ENCODE results near the gene GNB1L.

The GNB1L gene, protein sequence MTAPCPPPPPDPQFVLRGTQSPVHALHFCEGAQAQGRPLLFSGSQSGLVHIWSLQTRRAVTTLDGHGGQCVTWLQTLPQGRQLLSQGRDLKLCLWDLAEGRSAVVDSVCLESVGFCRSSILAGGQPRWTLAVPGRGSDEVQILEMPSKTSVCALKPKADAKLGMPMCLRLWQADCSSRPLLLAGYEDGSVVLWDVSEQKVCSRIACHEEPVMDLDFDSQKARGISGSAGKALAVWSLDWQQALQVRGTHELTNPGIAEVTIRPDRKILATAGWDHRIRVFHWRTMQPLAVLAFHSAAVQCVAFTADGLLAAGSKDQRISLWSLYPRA

DNA sequence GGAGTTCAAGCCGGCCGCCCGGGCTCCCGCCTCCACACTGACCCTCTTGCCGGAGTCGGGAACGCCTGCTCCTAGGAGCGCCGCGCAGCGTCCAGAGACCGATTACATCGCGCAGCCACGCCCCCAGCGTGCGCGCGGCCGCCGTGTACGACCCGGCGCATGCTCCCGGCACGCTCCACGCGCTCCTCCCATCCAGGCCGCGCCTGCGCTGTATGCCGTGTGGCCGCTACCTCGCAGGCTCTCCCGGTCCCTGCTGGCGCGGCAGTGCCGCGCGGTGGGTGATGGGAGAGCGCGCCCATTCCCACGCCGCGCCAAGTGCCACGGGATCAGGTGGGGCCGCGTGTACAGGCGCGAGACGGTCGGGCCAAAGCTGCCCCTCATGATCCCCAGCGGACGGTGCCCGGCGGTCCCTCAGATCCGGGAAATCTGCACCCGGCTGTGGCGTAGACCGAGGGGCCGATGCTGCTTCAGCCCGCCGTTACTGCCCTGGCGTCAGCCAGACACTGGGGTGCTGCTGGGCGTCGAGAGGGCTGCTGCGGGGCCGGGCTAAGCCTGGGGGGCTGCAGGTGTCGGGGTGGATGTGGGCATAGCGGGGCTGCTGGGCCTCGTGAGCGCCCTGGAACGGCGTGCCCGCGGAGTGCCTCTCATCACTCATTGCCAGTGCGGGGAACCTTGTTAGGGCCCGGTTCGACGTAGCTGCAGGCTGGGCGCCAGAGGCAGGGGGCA is at the start of gene GNB1L, which contains the start of gene RTL10:
GNB1L (minus strand) TSS at position 97 of the 726 bp plus-strand sequence. CDS start 33,519 bp downstream, outside the sequence.
RTL10 (minus strand) TSS at position 97 of the 726 bp plus-strand sequence. CDS start 2,613 bp downstream, outside the sequence.
- DNase-seq, result peak; percentile 91

DNA sequence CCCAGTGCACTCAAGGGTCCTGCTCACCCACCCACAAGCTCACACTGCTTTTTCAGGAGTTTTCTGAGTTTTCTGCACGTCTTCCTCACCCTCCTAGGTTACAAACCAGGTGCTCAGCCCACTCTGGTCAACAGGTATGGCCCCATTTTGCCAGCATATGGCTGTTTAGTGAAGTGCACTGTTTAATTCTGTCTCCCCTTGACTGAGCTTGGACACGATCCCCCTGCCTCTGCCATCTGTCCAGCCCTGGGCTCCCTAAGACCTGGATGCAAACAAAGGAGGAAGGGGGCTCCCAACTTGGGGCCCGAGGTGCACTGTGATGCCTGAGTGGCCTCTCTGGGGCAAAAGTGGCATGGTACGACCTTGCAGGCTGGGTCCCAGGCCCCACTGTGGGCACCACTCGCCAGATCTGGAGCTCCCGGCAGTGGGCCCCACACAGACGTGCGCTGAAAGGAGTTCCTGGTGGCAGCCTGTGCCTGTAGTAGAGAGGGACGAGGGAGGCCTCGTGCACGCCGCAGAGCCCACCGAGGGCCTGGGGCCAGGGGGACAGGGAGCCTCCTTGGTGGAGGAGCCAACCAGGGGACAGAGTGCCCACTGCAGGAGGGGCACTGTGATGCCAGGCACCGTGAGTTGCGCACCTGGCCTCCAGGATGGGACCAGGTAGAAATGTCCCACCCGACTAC is 49.6 kb upstream of the GNB1L start:
- no peak for DNase-seq

DNA sequence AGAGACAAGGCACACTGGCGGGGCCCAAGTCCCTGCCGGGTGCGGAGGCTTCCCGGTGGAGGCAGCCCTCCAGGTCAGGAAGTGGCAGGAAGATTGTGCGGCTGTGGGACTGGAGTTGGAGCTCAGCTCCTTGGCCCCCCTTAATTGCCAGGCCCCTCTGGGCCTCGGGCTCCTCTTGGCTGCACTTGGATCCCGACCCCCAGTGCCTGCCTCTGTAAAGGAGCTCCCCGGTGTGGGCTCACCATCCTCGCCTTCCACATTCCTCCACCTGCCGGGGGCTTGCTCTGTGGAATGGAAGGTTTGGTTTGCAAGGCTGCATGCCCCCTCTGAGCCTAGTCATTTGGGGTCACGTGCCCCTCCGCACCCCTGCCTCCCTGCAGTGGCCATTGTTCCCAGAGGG is 48.8 kb upstream of the GNB1L start:
- DNase-seq, result no peak

DNA sequence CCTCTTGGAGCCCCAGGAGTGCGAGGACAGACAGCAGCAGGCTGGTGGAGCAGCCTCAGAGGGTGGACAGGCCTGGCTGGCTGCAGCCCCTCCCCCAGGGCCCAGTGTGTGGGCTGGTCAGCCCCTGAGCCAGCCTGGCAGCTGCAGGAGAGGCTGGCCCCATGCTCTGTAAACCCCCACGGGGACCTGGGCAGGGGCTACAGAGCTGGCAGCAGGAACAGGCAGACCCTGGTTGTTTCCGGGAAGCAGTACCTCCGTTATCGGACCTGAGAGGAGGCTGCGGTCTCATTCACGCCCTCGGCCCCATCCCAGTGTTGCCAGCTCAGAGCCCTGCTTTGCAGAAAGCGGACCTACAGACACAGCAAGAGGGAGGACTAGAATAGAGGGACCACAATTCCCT is 48.4 kb upstream of the GNB1L start:
- DNase-seq, result no peak

DNA sequence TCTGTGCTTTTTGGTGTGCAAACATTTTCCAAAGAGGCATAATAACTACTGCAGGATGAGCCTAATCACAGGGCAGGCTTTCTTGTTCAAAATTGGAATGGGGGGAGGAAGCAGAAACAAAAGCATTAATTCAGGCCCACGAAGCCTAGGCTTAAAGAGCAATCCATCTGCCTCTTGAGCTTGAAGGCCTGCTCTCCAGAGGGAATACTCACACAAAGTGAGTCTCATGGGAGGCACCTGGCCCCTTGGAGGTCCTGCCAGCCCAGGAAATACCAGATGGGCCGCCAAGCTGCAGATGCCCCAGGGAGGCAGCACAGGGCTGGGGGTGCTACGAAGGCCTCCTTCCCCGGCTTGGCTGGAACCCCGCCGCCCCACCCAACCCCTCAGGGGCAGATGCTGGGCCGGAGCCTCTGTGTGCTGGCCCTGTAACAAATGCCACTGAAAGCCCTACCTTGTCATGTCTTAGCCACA is 47.6 kb upstream of the GNB1L start:
- peak; percentile 21 for DNase-seq

DNA sequence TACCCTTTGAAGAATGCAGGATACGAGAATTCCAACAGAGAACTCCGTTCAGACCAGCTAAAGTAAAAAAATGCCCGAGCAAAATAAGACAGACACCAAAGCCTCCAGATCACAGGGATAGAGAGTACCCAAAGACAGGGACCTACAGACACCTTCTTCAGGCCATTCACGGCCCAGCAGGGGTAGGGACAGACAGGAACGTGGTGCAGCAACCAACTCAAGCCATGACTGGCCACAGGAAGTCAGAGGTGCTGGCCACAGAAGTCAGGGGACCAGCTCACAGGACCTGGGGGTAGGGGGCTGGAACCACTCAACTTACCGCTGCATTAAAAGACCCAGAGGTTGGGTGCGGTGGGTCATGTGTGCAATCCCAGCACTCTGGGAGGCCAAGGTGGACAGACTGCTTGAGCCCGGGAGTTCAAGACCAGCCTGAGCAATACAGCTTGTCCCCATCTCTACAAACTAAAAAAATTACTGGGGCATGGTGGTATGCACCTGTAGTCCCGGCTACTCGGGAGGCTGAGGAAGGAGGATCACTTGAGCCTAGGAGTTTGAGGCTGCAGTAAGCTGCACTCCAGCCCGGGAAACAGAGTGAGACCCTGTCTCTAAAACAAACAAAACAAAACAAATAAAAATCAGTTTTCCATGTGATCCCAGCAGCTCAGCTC is 47.0 kb upstream of the GNB1L start:
- DNase-seq, result no peak

DNA sequence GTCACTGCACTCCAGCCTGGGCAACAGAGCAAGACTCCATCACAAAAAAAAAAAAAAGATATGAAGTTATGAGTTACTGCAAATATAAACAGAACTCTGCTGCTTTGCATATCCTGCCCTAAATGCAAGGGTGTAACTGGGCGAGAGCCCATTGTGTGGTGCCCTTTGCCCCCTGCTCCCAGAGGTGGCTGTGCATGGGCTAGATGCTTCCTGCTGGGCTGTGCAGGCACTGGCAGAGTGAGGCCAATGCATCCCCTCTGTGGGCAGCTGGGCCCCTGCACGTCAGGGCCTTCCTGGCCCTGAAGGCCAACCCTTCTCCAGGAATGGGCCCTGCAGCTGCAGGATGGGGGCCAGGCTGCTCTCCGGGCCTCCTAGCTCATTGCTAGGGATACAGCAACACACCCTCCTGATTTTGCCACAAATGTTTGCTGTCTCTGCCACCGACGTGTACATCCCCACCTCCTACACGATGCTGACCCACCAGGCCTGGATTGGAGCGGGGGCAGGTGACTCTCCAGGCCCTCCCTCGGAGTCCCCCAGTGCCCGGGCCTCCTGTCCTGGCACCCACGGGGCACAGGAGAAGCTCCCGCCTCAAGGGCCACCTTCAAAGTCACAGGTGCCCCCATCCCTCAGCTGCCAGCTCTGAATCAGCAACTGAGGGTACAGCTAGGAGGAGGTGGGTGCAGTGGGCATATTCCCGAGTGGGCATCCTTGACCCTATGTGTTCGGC is 46.2 kb upstream of the GNB1L start:
- DNase-seq, result no peak

DNA sequence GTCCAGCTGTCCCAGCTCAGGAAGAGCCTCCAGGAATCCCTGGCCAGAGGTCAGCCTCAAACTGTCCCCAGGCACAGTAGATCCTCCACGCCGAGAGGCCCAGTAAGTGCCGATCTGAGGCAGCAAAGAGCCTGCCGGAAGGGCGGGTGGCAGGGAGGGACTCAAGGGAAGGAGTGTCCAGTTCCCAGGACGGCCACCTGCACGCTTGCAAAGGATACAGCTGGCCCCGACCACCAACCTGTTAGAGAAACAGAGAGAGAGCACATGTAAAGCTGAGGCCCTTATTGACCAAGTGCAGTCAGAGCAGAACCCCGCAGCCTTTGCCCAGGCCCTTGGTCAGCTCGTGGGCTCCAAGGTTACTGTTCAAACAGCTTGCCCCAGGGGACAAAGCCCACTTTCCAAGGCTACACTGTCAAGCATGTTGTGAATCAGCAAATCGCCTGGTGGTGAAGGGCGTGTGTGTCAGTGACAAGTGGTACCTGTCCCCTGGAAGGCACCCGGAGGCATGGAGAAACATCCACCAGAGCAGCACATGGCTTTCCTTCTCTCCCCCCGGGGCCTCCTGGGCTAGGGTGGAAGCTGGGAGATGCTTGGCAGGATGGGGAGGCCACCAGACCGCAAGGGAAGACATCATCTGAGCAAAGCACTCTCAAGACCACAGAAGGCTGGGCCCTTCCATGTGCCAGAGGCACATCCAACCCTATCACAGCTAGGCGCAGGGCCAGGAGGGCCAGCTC is 44.3 kb upstream of the GNB1L start:
- DNase-seq, result no peak

DNA sequence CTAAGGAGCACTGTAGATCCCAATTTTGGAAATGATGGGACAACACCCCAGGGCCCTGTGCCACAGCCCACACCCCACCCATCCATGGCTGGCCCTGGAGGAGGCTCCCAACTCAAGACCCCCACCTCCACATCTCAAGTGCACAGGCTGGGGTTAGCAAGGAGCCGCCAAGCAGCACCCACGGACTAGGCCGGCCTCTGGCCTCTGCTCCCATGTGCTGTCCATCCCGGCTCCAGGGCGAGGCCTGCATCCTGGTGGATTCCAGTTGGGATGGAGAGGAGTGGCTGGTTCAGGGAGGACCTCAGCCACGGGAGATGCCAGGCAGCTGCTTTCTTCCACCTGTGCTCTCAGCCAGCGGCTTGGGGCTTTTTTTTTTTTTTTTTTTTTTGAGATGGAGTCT is 43.5 kb upstream of the GNB1L start:
- no peak for DNase-seq

DNA sequence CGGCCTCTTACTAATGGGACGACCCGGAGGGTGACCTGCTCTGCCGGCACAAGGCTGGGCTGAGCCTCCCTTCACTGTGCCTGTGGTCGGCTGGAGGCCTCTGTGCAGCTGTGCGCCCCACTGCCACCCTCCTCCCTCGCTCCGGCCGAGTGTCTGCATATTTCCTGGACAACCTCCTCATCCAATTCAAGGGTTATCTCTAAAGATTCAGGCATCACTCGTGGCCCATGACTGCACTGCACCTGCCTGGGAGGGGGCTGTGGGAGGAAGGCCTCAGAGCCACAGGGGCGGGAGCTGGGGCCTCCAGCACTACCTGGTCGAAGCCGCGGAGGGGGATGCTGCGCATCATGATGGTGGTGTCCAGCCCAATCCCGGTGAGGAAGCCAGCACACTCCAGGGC is 43.1 kb upstream of the GNB1L start:
- no peak for DNase-seq

DNA sequence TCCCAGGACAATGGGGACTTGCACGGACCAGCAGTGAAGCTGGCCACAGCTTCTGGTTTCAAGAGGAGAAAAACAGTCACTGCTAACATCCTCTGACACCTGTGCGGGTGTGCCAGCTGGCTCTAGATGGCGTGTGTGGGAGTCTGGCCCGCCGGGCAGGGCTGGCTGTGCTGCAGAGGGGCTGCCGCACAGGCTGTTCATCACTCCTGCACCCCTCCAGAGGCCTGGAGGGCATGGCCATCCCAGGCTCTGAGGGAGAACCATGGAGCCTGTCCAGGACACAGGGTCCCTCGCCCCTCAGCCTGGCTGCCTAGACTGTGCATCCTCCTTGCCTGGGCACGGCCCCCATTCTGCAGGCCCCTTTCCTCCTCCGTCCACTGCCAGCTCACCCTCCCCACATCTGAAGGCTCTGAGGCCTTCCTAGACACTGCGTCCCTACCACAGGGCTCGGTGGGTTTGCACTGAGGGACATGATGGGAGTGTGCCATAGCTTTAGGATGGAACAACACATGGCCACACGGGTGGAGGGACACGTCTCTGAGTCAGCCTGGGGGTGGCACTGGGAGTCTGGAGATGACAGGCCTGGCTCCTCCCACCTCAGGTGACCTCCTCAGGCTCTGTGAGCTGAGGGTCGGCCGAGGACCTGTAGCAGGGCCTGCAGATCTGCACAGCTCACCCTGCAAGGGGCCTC is 42.1 kb upstream of the GNB1L start:
- no peak for DNase-seq

DNA sequence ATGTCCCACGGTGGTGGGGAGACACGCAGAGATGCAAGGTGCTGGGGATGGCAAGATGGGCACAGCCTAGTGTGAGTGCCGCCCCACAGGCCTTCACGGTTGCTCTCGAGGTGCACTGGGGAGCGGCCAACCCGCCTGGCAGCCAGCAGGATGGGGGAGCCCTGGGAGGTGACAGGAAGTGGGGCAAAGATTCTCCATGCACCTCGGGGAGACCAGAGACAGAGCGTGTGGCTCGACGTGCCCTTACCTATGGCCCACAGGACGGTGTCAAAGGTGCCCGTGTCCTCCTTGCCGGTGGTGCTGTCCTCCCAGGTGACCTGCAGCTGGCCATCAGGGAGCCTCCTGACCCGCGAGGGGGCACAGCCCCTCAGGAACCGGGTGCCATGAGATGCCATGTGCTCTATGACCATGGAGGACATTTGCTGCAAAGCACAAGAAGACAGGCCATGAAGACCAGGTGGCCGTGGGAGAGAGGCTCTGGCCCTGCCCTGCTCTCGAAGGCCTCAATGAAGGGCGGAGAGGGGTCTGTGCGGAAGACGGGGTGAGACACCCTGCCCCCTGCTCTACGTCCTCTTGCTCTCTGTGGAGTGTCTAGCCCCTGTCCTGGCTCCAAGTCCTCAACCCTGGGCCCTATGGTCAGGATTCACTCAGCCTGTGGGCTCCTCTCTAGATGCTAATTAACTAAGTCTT is 40.6 kb upstream of the GNB1L start:
- DNase-seq, result no peak

DNA sequence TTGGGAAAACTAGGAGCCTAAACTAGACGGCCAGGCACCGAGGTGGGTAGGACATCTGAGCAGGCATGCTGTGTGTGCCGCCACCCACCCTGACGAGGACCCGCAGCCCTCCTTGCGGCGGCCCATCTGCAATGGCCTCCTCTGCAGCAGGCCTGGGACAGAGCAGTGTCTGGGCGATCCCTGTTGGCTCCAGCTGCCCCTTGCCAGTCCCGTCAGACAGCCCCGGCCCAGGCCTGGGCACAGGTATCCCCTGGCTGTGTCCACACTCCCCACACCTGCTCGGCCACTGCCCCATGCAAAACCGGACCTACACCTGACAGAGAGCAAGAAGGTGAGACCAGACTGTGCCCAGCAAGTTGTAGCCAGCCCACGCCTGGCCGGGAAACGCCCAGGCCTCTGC is 38.7 kb upstream of the GNB1L start:
- DNase-seq, result no peak

DNA sequence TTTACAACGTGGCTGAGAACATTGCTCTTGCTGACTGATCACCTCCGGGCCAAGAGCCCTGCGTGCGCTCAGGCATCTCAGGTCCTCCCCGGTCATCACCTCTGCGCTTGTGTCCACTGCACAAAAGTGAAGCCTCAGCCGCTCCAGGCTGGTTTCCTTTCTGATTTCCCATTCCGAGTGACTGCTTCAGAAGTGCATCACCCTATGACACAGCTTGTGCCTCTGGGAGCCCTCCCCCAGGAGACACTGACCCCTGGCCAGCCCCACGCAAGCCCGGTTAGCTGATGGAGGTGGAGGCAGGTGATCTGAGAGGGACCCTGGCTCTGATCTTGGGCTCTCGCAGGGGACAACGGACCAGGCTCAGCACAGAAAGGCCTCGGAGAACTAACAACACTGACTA is 38.3 kb upstream of the GNB1L start:
- DNase-seq, result no peak

DNA sequence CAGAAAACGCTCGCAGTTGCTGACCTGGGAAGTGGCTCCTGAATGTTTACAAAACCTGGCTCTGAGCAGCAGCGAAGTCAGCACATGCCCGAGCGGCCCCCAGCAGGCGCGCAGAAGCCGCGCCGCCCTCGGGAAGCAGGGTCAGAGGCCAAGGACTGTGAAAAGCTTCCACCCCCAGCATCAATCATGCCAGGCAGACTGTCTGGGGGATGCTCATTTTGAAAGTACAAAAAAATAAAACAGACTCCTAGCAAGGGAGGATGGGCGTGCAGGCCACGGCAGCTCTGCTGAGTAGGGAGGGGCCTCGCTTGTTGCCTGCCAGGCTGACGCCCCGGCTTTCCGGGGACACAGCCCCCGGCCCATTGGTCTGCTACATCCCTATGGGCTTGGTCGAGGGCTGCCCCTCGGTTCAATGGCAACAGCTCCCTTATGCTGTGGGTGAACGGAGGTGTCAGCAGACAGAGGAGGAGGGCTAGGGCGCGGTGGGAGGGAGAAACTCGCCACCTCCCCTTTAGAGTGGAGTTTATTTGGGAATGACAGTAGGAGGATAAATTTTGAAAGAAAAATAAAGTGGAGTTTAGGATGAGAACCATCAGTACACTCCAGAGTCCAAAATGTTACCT is 37.7 kb upstream of the GNB1L start:
- DNase-seq, result no peak

DNA sequence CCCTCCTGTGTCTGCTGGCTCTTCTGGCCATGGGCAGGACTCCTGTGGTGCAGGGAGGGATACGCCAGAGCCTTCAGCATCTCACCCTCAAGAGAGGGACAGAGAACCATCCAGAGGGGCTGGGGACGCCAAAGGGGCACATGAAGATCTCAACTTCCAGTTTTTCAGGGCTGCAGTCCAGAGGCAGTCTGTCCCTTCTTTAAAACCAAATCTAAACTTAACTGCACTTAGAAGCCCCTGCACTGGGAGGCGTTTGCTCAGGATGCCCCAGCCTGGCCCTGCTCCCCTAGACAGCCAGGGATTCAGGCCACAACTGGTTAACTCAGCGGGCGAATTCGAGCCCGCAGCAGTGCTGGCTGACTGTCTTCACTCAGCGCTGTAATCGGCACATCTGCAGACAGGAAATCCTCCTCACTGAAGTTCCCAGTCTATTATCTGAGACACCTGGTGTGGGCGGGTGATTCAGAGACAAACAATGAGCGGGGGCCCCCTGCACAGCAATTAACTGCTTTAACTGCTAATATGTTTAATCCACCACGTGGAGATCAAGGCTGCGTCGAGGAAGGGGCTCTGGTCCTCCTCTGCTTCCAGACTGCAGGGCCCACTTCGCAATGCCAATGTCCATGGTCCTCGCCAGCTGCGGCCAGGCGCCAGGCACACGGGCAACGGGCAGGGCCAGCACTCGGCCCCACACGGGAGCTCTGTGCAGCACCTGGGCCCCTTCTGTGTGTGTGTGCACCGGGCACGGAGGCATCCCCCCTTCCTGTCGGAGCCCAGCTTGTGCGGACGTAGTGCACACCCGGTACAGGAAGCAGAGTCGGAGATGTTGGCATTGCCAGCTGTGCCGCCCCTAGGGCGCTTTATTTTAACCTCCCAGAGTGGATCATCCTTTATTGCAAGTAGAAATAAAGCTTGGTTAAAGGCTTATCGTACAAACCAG is 36.9 kb upstream of the GNB1L start:
- DNase-seq, result peak; percentile 83

DNA sequence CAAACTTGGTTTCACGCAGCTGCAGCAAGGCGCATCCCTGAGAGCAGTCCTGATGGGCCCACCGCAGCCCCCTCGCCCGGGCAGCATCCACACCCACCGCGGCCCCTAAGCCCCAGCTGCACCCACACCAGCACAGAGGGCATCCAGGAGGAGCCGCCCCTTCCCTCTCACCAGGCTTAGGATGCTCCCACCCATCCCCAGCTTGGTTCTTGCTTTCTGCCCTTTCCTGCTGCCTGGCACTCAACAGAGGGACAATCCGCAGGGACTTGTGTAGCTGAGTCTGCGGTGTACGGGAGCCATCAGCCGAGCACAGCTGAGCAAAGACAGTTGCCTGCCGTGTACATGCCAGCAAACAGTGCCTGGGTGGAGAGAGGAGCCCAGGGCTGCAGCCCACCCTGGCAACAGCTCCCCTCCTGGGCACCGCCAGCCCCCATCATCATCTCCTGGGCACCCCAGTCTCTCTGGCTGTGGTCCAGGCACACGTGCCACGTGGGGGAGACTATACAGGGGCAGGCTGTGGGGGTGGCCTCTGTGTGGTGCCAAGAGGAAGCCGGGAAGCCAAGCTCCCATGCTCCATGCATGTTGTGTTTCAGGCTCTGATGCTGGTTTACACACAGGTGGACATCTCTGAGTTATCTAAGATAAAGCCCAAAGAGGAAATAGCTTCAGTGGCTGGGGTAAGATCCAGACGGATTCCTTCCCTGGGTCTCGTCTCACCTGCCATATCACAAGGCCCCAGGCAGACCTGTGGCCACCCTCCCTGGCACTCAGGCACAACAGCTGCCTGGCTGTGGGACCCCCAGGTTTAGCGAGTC is 36.0 kb upstream of the GNB1L start:
- DNase-seq, result no peak

DNA sequence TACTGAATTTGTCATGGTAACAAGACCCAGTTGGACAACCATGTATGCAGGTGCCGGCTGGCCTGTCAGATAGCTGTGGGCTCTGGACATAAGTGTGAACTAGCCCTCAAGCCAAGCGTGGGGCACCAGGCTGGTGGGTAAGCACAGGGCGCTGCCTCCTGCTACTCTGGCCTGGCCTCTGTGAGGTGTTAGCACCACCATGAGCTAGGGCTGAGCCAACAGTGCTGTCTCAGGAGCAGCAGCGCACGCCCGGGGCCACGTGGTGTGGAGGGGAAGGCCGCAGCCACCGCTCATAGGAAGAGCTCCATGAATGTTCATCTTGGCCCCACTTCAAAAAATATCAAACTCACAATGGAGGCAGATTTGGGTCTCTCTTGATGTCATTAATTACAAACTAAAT is 35.3 kb upstream of the GNB1L start:
- DNase-seq, result no peak

All from NCI-H2029 (cell line).